Endothelial cell of umbilical vein (primary cell): ENCODE measurements around the gene RAB3GAP1. TPM values are rescaled to one million over a fixed set of nuclear protein-coding genes. Genes with fewer than 3 reads are reported as not detected.

Source experiments
- BruUV-seq: library from RNA; stranded (reverse); fragments of 400-500 nt; replicated peaks from 2 replicates; lab custom pipeline; 2021; lab: Mats Ljungman, UMichigan
- CTCF ChIA-PET: fragments of 300-600, 350-600 bp; sonication (Branson Sonifier 250); formaldehyde crosslinking; loops from one replicate; lab custom pipeline; 2021; ENCODE audit warnings: antibody characterized with exemption, inconsistent platforms; lab: Charles Lee
- POLR2A ChIA-PET: fragments of 300-600, 350-600 bp; sonication (Branson Sonifier 250); formaldehyde crosslinking; loops from one replicate; lab custom pipeline; 2021; ENCODE audit warnings: antibody characterized with exemption, inconsistent platforms; lab: Charles Lee
- DNase-seq: peaks from one replicate; pipeline ENCODE4 v3.0.0-alpha.2; 2011; ENCODE audit warnings: low read depth, low spot score
- FAIRE-seq: peaks from 2 replicates; lab custom pipeline; 2011; peaks lifted over from hg19 to GRCh38; lab: Jason Lieb, UNC
- H2AFZ ChIP-seq: 2 replicates; pipeline ENCODE4 v1.6.0; 2012; ENCODE audit warnings: low read depth, low read length, control low read depth, inconsistent platforms
- H3K27ac ChIP-seq: 2 replicates; pipeline ENCODE4 v1.5.1; 2011; ENCODE audit warnings: low read depth, mild to moderate bottlenecking, control low read depth, low read length, moderate library complexity; ENCODE audit not compliant: insufficient read depth
- H3K27me3 ChIP-seq, 2 experiments: 2 replicates each; pipeline versions ENCODE4 v1.6.0 to v1.6.1; 2011; ENCODE audit warnings: low read length in 2 of 2, mixed read lengths in 1 of 2; ENCODE audit not compliant: control insufficient read depth in 2 of 2, insufficient read depth in 2 of 2
- H3K36me3 ChIP-seq, 2 experiments: 2 replicates in 1 of 2; 3 replicates in 1 of 2; pipeline ENCODE4 v1.5.1; 2011; ENCODE audit warnings: low read length in 2 of 2, mild to moderate bottlenecking in 1 of 2, moderate library complexity in 1 of 2; ENCODE audit not compliant: control insufficient read depth in 2 of 2, insufficient read depth in 2 of 2; ENCODE audit errors: extremely low read depth in 1 of 2
- H3K4me1 ChIP-seq: 3 replicates; pipeline ENCODE4 v1.5.1; 2011; ENCODE audit warnings: mild to moderate bottlenecking, low read length; ENCODE audit not compliant: control insufficient read depth, insufficient read depth; ENCODE audit errors: extremely low read depth
- H3K4me2 ChIP-seq: 2 replicates; pipeline ENCODE4 v1.6.1; 2011; ENCODE audit warnings: low read length, control low read depth, mixed read lengths; ENCODE audit not compliant: insufficient read depth
- H3K4me3 ChIP-seq, 3 experiments: fragments of 200-600 bp in 1 of 3; sonication (generic), shearing (Covaris generic) in 1 of 3; replicated peaks in 1 of 3; 2 replicates each; pipeline ENCODE4 v1.5.1; 2011 to 2016; ENCODE audit warnings: control low read depth in 3 of 3, low read length in 3 of 3, mild to moderate bottlenecking in 2 of 3, inconsistent platforms in 1 of 3, low read depth in 1 of 3, moderate library complexity in 1 of 3; ENCODE audit not compliant: insufficient read depth in 1 of 3
- H3K79me2 ChIP-seq: 2 replicates; pipeline ENCODE4 v1.6.0; 2012; ENCODE audit warnings: low read length, inconsistent platforms; ENCODE audit not compliant: control insufficient read depth, insufficient read depth
- H3K9ac ChIP-seq: replicated peaks from 2 replicates; pipeline ENCODE3; 2011; ENCODE audit warnings: low read length, control low read depth; ENCODE audit not compliant: insufficient read depth; ENCODE audit errors: extremely low read depth
- H3K9me1 ChIP-seq: replicated peaks from 3 replicates; pipeline ENCODE4 v1.6.0; 2011; ENCODE audit warnings: mild to moderate bottlenecking, low read length; ENCODE audit not compliant: control insufficient read depth, insufficient read depth; ENCODE audit errors: extremely low read depth
- H3K9me3 ChIP-seq: replicated peaks from 2 replicates; pipeline ENCODE4 v1.5.1; 2012; ENCODE audit warnings: low read length, inconsistent platforms; ENCODE audit not compliant: control insufficient read depth, insufficient read depth
- H4K20me1 ChIP-seq: replicated peaks from 2 replicates; pipeline ENCODE3; 2011; ENCODE audit warnings: mild to moderate bottlenecking, low read length; ENCODE audit not compliant: control insufficient read depth, insufficient read depth; ENCODE audit errors: extremely low read depth
- CTCF ChIP-seq, 2 donors: IDR thresholded peaks; 1 replicate in 1 of 2; 2 replicates in 1 of 2; pipeline ENCODE4 v1.5.1; 2011; ENCODE audit warnings: low read length in 2 of 2, mild to moderate bottlenecking in 2 of 2, moderate library complexity in 2 of 2, control low read depth in 1 of 2, inconsistent platforms in 1 of 2, low read depth in 1 of 2; ENCODE audit not compliant: insufficient read depth in 1 of 2; ENCODE audit errors: extremely low read depth in 1 of 2
- EZH2 ChIP-seq: IDR thresholded peaks from 2 replicates; pipeline ENCODE4 v1.6.1; 2012; ENCODE audit warnings: borderline replicate concordance, low read depth, mild to moderate bottlenecking, moderate library complexity, low read length, inconsistent platforms; ENCODE audit not compliant: severe bottlenecking
- FOS ChIP-seq: IDR thresholded peaks from 2 replicates; pipeline ENCODE4 v1.6.1; 2011; ENCODE audit warnings: mild to moderate bottlenecking, low read length, moderate library complexity, borderline replicate concordance; ENCODE audit not compliant: insufficient read depth
- GATA2 ChIP-seq: IDR thresholded peaks from 2 replicates; pipeline ENCODE4 v1.7.0; 2011; ENCODE audit warnings: low read depth, mild to moderate bottlenecking, moderate library complexity, mixed read lengths, low read length; ENCODE audit not compliant: insufficient read length, insufficient read depth
- JUN ChIP-seq: IDR thresholded peaks from 2 replicates; pipeline ENCODE4 v1.6.1; 2011; ENCODE audit warnings: borderline replicate concordance, low read depth; ENCODE audit not compliant: insufficient read length, insufficient read depth
- MAX ChIP-seq: IDR thresholded peaks from 2 replicates; pipeline ENCODE4 v1.6.1; 2011; ENCODE audit not compliant: insufficient read depth, insufficient read length
- MYC ChIP-seq: IDR thresholded peaks from one replicate; pipeline ENCODE4 v1.6.1; 2011; ENCODE audit warnings: mild to moderate bottlenecking, low read depth, low read length
- POLR2A ChIP-seq: IDR thresholded peaks from 2 replicates; pipeline ENCODE4 v1.6.1; 2012; ENCODE audit warnings: low read depth, mild to moderate bottlenecking, control low read depth, low read length
- POLR2AphosphoS5 ChIP-seq: IDR thresholded peaks from 2 replicates; pipeline ENCODE4 v1.6.1; 2012; ENCODE audit warnings: low read depth, mild to moderate bottlenecking, control low read depth, low read length, moderate library complexity; ENCODE audit not compliant: insufficient read depth
- dilution Hi-C: fragments of 300-500 bp; cut with MboI; formaldehyde crosslinking; loops from one replicate; pipeline ENCODE4 v1.15.0; 2019; ENCODE audit warnings: low sequenced_read_pairs; ENCODE audit not compliant: extremely low pct_ligation_motif_present
- intact Hi-C: fragments of 100-400 bp; cut with micrococcal nuclease; formaldehyde crosslinking; loops from one replicate; pipeline ENCODE4 v1.10.0; 2022
- polyA plus RNA-seq, 4 experiments: library from polyadenylated mRNA; depleted of rRNA in 3 of 4; stranded (reverse) in 3 of 4; unstranded in 1 of 4; fragments of >200 nt; gene quantifications; 2 replicates each; pipeline versions ENCODE4 v1.2.1 to v1.2.3, GENCODE V29; 2011 to 2012; ENCODE audit warnings: missing spikeins in 1 of 4
- total RNA-seq: library from RNA; stranded (reverse); gene quantifications from 2 replicates; pipeline ENCODE4 v1.2.3, GENCODE V29; 2021

Gene RAB3GAP1
- total and polyA plus RNA-seq, 2 donors (not counting 3 experiments of a cell fraction or from before 2014, with no cell fraction given), result 14.9 to 39.5 TPM

GRCh38 chr2:135005753-135006152, 46.3 kb upstream of the RAB3GAP1 start:
- TF ChIP-seq FOS (no peak), MAX (no peak), POLR2A (no peak), CTCF (IDR thresholded peaks at IDR 0.05; ENCODE audit: extremely low read depth in 1 of 2, insufficient read depth in 1 of 2, low read depth in 1 of 2, low read length in 2 of 2) (no peak), GATA2 (no peak), MYC (no peak), EZH2 (no peak), JUN (no peak), POLR2AphosphoS5 (no peak)
- CTCF ChIA-PET, result interaction anchor here (0.8 to 8.0 kb wide), 10 partner anchors 11 to 791 kb away, joined by 3 to 231 read pairs (median 18); no protein-coding TSS in a partner anchor

More at GRCh38 chr2:135005753-135006152, 46.3 kb upstream of the RAB3GAP1 start:
- Histone ChIP-seq H3K9me3 (no peaks in the 10 kb centered on the region), H3K27ac (no peak overlapping the region), H3K36me3 (no peaks in the 10 kb centered on the region), H4K20me1 (no peaks in the 10 kb centered on the region), H3K79me2 (no peaks in the 10 kb centered on the region), H2AFZ (no peak overlapping the region), H3K4me1 (no peaks in the 10 kb centered on the region), H3K27me3 (peaks cover 14 to 18% of the 10 kb centered on the region in 2 experiments), H3K4me2 (no peak overlapping the region), H3K9me1 (no peaks in the 10 kb centered on the region), H3K4me3 (no peak overlapping the region), H3K9ac (no peak overlapping the region)
- dilution Hi-C loops (no loop called here), intact Hi-C loops (loop anchor here (2.0 to 10.0 kb wide), 2 partner anchors 159 to 467 kb away; no protein-coding TSS in a partner anchor)
- DNase-seq, result no peak
- no peak for FAIRE-seq
- POLR2A ChIA-PET, result no interaction called here
- no TSS peak for BruUV-seq
